Stimulated activated naive CD8-positive, alpha-beta T cell treated with anti-CD3 and anti-CD28 coated beads, Interleukin-15, Interleukin-2, amounts not matched to agents 100 U/mL and 50 U/mL, for 24 hours (primary cell): ENCODE measurements around the gene PHKG2.
A peak's percentile ranks its signal among the peaks of the same experiment; 100 is the strongest.

Experiments used
- ATAC-seq: fragments of 150-1000 bp; cut with Tn5 transposase; one replicate; pipeline ENCODE4 v1.10.0; 2021
- DNase-seq: peaks from one replicate; pipeline ENCODE4 v3.0.0; 2021

The PHKG2 gene

DNA sequence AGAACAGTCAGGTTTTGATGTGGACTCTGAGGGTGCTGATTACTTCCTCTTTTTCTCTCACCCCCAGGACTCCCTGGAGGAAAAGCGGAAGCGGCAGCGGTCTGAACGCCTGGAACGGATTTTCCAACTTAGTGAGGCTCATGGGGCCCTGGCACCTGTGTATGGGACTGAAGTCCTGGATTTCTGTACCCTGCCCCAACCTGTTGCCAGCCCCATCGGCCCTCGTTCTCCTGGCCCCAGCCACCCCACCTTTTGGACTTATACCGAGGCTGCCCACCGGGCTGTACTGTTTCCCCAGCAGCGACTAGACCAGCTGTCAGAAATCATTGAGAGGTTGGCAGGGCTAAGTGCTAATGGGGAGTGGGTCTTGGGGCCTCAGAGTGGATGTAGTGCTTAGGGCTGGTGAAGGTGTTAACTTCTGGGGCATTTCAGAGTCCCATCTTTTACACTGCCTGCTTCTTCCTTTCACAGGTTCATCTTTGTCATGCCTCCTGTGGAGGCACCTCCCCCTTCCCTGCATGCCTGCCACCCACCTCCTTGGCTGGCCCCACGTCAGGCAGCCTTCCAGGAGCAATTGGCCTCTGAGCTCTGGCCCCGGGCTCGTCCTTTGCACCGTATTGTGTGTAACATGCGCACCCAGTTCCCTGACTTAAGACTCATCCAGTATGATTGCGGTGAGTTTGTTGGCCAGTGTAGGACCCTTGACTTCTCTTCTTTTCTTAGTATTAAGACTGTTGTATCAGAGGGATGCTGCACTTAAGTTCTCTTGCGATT lies 19.1 kb upstream of the PHKG2 start:
- no peak for ATAC-seq

DNA sequence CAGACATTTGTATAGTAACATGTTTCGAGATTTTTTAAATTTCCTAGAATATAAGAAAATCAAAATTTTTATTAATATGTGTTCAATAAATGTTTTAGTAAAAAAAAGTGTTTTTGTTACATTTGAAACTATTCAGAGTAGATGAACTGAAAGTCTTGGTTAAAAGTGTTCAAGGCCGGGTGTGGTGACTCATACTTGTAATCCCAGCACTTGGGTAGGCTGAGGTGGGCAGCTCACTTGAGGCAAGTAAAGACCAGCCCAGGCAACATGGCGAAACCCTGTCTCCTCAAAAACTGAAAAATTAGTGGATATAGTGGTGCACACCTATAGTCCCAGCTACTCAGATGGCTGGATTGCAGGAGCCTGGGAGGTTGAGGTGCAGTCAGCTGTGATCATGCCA lies 16.8 kb upstream of the PHKG2 start:
- ATAC-seq, result no peak
- no peak for DNase-seq

More for the DNA sequence above, 19.1 kb upstream of the PHKG2 start:
- no peak for DNase-seq

DNA sequence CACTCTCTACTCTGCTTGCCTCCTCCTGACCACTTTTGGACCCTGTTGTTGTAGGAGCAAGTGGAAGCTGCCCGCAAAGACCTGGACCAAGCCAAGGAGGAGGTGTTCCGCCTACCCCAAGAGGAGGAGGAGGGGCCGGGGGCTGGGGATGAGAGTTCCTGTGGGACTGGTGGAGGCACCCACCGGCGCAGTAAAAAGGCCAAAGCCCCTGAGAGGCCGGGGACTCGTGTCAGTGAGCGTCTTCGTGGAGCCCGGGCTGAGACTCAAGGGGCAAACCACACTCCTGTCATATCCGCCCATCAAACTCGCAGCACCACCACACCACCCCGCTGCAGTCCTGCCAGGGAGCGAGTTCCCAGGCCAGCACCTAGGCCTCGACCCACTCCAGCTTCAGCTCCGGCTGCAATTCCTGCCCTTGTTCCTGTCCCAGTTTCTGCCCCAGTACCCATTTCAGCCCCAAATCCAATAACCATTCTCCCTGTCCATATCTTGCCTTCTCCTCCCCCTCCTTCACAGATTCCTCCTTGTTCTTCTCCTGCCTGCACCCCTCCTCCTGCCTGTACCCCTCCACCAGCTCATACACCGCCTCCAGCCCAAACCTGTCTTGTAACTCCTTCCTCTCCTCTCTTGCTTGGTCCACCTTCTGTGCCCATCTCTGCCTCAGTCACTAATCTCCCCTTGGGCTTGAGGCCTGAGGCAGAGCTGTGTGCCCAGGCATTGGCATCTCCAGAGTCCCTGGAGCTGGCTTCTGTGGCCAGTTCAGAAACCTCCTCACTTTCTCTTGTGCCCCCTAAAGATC lies 11.0 kb upstream of the PHKG2 start:
- DNase-seq, result no peak
- ATAC-seq, result no peak

DNA sequence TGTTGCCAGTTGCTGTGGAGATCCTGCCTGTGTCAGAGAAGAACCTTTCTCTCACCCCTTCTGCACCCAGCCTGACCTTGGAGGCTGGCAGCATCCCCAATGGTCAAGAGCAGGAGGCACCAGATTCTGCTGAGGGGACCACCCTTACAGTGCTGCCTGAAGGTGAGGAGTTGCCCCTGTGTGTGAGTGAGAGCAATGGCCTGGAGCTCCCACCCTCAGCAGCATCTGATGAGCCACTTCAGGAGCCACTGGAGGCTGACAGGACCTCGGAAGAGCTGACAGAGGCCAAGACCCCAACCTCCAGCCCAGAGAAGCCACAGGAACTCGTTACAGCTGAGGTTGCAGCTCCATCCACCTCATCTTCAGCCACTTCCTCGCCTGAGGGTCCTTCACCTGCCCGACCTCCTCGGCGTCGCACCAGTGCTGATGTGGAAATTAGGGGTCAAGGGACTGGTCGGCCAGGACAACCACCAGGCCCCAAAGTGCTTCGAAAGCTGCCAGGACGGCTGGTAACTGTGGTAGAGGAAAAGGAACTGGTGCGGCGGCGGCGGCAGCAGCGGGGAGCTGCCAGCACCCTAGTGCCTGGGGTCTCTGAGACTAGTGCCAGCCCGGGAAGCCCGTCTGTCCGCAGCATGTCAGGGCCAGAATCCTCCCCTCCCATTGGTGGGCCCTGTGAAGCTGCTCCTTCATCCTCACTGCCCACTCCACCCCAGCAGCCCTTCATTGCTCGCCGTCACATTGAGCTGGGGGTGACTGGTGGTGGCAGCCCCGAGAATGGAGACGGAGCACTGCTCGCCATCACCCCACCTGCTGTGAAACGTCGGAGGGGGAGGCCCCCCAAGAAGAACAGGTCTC lies 10.2 kb upstream of the PHKG2 start:
- ATAC-seq (no peak), DNase-seq (no peak)

DNA sequence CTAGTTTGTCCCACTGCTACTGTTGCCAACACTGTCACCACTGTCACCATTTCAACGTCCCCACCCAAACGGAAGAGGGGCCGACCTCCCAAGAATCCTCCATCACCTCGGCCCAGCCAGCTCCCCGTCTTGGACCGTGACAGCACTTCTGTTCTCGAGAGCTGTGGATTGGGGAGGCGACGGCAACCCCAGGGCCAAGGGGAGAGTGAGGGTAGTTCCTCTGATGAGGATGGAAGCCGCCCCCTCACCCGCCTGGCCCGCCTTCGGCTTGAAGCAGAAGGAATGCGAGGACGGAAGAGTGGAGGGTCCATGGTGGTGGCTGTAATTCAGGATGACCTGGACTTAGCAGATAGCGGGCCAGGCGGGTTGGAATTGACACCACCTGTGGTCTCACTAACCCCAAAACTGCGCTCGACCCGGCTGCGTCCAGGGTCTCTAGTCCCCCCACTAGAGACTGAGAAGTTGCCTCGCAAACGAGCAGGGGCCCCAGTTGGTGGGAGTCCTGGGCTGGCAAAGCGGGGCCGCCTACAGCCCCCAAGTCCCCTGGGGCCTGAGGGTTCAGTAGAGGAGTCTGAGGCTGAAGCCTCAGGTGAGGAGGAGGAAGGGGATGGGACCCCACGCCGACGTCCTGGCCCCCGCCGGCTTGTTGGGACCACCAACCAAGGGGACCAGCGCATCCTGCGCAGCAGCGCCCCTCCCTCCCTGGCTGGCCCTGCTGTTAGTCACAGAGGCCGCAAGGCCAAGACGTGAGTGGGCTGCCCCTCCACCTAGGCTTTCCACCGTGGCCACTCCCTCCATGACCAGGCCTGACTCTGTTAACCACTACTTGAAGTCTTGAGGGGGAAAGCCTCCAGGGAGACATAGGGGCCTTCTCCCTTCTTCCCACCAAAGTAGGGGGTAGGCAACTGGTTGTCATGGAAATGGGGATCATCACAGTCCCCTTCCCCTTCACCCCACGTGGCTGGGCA lies 9.0 kb upstream of the PHKG2 start:
- ATAC-seq (peak; percentile 19), DNase-seq (no peak)

DNA sequence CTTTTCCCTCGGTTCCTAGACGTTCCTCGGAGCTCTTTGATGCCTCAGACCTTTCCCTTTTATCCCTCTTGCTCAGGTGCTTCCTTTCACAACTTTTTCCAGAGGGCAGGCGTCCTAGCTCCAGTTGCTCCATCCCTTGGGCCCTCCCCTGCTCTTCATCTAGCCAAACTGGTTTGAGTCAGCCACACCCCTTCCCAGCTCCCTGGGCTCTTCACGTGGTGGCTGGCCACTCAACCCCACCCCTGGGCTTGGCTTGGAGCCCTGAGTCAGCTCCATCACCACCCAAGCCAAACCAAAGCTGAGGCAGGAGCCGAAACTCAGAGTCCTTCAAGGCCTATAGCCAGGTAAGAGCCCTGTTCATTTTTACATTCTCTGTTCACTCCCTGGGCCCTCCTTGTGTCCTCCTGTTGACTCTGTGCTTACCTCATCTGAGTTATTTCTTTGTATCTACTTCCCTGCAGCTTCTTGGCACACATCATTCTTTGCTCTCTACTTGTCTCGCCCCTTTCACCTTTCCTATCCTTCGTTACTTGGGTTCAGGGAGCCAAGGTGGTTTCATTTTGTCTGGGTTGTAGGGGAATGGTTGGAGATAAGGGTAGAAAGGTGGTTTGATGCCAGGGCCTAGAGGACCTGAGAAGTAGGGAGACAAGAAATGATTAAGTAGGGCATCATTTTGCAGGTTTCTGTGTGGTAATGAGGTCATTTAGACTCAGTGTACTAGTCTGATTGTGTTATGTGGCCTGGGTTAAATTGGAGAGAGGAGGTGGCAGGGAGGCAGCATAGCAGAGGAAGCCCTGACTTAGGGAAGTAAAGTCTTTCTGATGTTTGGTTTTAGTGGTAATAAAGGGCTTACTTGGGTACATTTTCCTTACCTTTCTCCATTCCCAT lies 7.6 kb upstream of the PHKG2 start:
- DNase-seq, result no peak
- no peak for ATAC-seq

DNA sequence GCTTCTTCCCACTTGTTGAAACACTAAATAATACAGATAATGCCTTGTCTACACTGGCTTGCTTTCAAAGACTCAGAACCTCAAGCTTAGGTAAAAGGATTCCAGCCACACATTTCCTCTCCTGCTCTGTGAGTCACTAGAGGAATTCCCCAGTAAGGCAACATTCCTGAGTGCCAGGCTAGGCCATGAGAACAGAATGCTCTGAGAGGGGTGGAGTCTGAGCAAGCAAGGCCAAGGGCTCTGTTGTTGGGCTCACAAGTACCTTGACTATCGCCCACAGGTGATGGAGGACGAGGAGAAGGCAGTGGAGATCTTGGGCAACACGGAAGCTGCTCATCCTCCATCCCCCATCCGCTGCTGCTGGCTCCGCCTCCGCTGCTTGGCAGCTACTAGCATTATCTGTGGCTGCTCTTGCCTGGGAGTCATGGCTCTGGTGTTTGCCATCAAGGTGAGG lies 6.7 kb upstream of the PHKG2 start:
- DNase-seq (no peak), ATAC-seq (no peak)

DNA sequence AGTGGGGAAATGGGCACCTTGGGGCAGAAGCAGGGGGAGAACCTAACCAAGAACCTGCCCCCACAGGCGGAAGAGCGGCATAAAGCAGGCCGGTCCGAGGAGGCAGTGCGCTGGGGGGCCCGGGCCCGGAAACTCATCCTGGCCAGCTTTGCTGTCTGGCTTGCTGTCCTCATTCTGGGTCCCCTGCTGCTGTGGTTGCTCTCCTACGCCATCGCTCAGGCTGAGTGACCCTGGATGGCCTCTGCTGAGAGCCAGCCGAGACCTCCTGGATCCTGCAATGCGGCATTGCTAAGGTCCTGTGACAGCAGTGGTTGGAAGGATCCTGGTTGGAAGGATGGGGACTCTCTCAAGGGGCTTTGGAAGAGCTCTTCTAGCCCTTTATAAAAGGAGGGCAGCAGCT lies 4.5 kb upstream of the PHKG2 start:
- DNase-seq (no peak), ATAC-seq (no peak)

DNA sequence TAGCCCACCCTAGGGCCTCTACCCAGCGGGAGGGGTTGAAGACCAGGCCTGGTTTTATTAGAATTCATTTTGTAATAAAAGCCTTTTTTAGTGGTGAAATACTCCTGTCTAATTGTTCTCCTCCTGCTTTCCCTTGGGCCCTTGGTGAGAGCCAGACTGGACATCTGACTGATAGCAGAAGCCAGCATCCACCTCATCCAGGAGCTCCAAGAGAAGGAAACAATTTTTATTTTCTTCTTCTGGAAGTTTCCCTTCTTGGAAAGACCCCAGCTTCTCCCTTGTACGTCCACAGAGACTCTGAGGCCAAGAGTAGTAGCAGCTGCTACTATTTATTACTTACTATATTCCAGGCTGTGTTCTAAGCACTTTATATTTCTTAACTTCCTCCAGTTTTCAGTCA lies 4.0 kb upstream of the PHKG2 start:
- no peak for DNase-seq
- no peak for ATAC-seq

DNA sequence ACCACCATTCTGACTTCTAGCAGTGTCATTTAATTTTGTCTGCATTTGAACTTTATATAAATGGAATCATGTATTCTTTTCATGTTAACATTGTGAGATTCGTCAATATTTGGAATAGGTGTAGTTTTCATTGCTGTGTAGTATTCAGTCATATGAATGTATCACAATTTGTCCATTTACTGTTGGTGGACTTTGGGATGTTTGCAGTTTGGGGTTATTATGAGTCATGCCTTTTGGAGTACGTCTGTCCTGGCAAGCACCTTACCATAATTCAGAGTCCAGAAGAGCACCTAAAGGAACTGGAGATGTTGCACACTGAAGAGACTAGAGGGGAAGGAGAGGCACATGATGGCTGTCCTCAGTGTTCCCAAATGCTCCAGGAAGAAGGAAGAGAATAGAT lies 3.1 kb upstream of the PHKG2 start:
- DNase-seq (no peak), ATAC-seq (no peak)

DNA sequence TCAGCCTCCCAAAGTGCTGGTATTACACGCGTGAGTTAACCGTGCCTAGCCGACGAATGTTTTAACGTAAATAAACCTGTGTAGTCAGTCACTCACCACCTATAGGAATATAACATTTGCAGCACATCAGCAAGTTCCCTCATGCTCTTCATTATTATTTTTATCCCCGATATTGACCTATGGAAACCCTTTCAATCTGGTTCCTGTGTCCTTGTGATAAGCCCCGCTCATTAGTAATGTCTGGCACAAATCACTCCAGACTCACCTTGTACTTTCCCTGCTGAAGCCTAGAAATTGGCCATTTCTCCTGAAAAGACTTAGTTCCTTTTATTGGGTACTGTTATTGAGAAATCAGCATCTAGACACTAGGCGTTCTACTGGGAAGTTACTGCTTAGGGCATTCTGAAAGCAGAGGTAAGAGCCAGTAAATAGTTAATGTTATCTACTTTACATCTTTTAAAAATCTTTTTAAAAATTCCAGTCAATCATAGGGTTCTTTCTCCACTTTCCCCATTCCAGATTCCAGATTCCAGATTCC lies 1.5 kb upstream of the PHKG2 start:
- DNase-seq (no peak), ATAC-seq (no peak)

DNA sequence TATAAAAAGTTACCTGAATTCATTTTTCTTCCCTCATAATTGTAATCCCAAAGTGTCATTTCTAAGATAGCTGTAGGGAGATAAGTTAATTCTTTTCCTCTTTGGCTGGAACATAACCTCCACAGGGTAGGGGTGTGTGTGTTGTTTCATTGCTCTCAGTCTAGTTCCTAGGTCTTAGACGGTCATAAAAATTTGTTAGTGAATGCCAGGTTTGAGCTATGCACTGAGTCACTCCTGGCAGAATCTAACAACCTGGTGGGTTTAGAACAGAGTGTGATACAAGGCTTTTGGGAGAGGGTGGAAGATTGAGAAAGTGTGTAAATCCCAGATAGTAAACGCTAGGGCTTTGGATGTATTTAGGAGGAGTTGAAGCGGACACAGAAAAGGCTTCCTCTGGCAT lies 894 bp upstream of the PHKG2 start:
- ATAC-seq (no peak), DNase-seq (no peak)

DNA sequence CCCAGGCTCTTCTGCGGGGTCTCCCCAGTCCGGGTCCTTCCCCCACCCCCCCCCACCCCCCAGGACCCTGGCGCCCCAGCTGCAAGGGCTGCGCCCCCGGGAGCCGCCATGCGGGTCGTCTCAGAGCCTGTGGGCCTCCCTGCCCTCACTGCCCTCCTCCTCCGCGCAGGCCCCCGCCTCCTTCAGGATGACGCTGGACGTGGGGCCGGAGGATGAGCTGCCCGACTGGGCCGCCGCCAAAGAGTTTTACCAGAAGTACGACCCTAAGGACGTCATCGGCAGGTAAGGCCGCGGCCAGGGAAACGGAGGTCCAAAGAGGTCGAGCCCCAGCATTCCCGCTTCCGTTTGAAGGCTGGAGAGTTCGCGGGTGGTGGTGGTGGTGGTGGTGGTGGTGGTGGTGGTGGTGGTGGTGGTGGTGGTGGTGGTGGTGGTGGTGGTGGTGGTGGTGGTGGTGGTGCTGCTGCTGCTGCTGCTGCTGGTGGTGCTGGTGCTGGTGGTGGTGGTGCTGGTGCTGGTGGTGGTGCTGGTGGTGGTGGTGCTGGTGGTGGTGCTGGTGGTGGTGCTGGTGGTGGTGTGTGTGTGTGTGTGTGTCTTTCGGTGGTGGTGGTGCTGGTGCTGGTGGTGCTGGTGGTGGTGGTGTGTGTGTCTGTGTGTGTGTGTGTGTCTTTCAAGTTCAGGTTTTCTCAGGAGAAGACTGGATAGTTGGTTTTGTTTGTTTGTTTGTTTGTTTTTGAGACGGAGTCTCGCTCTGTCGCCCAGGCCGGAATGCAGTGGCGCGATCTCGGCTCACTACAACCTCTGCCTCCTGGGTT lies 615 bp downstream of the PHKG2 start:
- DNase-seq (peak; percentile 46), ATAC-seq (peak; percentile 12)

DNA sequence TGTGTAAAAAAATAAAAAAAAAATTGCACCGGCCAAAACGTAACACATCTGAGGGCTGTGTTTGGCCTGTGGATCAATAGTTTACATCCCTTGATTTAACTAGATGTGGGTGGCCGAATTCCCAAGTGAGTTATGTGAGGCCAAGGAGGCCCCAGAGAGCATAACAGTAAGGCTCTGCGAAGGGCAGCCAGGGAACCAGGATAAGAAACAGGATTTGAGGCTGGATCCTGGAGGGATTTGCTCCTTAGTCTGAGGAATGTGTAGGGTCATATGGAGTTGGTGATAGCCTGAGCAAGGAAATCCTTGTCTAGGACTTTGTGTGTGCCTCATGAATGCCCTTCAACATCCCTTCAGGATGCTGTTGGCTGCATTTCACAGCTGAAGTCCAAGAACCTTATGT lies 2.0 kb downstream of the PHKG2 start:
- ATAC-seq (no peak), DNase-seq (no peak)

DNA sequence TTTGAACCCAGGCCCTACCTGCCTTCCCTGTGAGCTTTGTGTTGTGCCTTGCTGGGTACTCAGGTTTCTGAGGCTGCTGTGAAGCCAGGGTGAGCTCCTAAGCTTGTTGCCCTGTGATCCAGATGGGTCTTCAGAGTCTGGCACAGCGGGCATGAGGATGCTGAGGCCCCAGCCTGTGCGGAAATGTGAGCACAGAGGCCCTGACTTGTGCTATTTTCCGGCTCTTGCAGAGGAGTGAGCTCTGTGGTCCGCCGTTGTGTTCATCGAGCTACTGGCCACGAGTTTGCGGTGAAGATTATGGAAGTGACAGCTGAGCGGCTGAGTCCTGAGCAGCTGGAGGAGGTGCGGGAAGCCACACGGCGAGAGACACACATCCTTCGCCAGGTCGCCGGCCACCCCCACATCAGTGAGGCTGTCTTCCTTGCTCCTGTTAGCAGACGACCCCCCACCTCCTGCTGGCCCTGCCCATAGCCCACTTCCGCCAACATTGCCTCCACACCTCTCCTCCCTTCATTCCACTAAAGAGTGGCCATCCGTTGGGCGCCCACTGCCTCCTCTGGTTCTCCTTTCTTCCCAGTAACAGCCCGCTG lies 2.7 kb downstream of the PHKG2 start:
- DNase-seq (no peak), ATAC-seq (no peak)

DNA sequence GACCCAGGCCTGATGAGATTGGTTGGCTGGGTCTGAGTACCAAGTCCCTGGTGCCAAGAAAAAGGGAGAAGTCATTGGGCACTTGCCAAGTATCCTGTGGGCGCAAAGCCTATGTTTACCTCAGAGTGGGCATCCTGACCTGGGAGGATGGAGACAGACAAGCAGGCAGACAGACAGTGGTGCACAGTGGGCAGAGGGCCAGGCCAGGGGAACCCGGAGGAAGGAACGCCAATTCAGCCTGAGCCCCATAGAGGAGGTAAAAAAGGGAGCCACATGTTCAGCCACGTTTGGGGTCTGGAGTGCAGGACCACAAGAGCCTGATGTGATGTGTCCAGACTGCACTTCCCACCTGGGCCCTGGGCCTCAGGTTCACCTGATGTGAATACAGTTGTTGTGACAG lies 5.4 kb downstream of the PHKG2 start:
- ATAC-seq (no peak), DNase-seq (no peak)

DNA sequence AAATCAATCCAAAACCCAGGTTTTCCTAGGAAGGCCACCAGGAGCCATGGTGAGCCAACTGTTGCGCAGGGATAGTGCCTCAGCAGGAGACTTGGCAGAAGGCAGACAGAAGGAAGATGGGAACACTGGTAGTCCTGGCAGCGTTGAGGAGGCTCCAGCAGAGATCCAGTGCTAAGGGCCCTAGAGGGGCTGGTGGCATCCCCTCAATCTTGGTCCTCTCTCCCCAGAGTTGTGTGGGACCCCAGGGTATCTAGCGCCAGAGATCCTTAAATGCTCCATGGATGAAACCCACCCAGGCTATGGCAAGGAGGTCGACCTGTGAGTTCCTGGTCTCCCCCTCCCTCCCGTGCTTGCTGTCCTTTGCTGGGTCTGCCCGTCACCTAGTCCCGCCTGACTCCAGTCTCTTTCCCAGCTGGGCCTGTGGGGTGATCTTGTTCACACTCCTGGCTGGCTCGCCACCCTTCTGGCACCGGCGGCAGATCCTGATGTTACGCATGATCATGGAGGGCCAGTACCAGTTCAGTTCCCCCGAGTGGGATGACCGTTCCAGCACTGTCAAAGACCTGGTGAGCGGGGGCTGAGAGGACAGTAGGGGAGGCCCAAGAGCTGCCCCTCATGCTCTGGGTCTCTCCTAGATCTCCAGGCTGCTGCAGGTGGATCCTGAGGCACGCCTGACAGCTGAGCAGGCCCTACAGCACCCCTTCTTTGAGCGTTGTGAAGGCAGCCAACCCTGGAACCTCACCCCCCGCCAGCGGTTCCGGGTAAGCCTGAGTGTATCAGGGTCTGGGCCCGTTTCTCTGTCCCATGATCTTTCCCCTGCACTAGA lies 7.9 kb downstream of the PHKG2 start:
- no peak for ATAC-seq
- DNase-seq, result no peak

DNA sequence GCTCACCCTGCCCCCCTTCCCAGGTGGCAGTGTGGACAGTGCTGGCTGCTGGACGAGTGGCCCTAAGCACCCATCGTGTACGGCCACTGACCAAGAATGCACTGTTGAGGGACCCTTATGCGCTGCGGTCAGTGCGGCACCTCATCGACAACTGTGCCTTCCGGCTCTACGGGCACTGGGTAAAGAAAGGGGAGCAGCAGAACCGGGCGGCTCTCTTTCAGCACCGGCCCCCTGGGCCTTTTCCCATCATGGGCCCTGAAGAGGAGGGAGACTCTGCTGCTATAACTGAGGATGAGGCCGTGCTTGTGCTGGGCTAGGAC lies 8.5 kb downstream of the PHKG2 start:
- DNase-seq (no peak), ATAC-seq (no peak)
